Germinal center (tissue), 1 donor: ENCODE results near the gene PRR29.
A peak's percentile ranks its signal among the peaks of the same experiment; 100 is the strongest.

Experiments
- DNase-seq: peaks from one replicate; pipeline ENCODE4 v3.0.0; 2012; ENCODE audit warnings: mixed read lengths, low spot score

PRR29 gene

GRCh38 chr17:63998050-63998720 lies at the start of gene PRR29:
Gene PRR29, plus strand, starts transcription at chr17:63998351. Its CDS starts 14 bp downstream, at chr17:63998365.
- DNase-seq: peak; percentile 80

DNA sequence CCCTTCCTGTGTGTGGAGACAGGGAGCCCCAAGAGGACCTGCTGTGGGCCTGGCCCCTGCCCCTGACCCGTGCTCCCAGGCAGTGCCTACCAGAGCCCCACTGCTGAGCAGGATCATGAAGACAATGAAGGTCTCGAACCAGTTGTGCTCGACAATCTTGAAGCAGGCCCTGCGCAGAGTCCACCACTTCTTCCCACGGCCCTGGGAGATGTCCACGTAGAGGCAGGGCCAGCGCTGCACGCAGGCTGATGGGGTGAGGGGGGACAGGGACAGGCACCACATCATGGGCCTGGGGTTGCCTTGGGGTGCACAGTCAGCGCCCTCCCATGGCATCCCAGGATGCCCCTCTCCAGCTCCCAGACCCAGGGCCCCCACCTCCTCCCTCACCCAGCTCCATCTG lies 49.6 kb upstream of the PRR29 start:
- DNase-seq: no peak

DNA sequence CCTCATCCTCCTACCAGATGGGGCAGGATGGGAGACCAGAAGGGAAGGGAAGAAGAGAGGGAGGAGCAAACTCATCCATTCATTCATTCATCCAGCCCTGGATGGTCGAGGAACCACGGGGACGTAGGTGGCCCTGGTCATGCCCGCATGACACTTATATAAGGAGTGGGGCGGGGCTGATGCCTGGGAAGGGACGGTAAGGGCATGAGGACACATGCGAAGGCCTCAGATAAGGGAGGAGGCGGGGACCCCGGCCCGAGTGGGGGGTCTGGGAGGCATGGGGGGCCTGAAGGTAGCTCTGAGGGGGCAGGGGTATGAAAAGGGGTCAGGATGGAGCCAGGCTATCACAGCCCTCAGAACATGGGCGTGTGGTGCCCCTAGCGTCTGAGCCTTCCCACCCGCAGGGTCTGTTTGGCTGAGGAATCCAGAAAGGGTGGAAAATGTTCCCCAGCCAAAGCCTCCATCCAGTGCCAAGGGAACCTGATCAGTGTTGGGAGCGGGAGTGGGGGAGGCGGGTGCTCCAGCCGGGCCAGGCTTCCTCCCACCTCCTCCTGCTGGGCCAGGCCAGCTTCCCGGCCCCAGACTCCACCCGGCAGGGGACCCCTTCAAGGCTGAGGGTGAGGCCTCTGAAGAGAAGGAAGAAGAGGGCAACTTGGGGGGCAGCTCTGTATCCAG lies 48.4 kb upstream of the PRR29 start:
- DNase-seq: no peak

- DNase-seq: peak; percentile 79
Observed at GRCh38 chr17:63950940-63951907, 46.9 kb upstream of the PRR29 start.

GRCh38 chr17:63954402-63955063 lies 43.6 kb upstream of the PRR29 start:
- DNase-seq: peak; percentile 74

DNA sequence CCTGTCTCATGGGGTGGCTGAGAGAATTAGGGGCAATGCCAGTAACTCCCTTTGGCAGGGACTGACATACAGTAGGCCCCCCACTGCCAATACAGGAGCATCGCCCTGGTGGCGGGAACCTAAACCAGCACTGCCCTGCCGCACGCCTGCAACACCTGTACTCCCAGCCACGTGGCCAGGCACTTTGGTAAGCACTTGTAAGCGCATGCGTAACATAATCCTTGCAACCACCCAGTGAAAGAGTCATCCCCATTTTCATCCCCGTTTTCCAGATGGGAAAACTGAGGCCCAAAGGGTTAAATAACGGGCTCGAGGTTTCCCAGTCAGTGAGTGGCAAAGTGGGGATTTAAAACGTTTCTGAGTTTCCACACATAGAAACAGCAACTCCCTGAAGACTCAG lies 42.9 kb upstream of the PRR29 start:
- DNase-seq: no peak

DNA sequence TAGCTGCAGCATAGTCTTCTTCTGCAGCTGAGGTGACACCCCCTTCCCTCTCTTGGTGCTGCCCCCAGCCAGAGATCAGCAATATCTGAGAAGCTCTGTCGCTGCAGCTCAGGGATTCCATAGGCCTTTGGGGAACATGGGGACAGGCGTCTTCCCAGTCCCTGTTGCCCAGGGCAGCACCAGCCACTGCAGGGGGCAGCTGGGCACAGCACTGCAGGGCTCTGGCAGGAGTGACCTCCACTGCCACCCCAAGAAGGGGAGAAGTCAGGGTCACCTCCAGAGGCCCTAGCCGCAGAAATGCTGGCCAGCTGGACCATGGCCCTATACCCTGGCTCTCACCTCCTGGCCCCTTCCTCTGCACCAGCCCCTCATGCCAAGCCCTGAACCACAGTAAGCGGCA lies 42.4 kb upstream of the PRR29 start:
- no peak for DNase-seq

- DNase-seq: no peak
Observed at GRCh38 chr17:63956296-63956920, 41.7 kb upstream of the PRR29 start.

DNA sequence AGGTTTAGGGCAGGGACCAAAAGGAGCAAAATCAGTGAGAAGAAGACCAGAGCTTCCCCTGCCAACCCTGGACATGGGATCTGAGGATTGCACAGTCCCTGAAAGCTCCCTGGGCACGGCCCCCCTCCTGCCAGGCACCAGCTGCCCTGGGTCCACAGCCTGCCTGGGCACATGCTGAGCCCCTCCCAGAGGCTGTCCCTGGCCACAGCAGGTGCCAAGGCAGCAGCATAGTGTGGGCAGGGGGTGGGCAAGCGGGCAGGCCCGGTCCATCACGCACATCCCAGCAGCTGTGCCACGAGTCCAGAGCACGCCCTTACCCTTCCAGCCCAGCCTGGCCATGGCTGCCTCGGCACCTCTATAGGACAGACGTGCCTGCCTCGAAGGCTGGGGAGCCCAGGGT lies 38.1 kb upstream of the PRR29 start:
- DNase-seq: no peak

- DNase-seq: no peak
Observed at GRCh38 chr17:63960430-63960829, 37.7 kb upstream of the PRR29 start.

DNA sequence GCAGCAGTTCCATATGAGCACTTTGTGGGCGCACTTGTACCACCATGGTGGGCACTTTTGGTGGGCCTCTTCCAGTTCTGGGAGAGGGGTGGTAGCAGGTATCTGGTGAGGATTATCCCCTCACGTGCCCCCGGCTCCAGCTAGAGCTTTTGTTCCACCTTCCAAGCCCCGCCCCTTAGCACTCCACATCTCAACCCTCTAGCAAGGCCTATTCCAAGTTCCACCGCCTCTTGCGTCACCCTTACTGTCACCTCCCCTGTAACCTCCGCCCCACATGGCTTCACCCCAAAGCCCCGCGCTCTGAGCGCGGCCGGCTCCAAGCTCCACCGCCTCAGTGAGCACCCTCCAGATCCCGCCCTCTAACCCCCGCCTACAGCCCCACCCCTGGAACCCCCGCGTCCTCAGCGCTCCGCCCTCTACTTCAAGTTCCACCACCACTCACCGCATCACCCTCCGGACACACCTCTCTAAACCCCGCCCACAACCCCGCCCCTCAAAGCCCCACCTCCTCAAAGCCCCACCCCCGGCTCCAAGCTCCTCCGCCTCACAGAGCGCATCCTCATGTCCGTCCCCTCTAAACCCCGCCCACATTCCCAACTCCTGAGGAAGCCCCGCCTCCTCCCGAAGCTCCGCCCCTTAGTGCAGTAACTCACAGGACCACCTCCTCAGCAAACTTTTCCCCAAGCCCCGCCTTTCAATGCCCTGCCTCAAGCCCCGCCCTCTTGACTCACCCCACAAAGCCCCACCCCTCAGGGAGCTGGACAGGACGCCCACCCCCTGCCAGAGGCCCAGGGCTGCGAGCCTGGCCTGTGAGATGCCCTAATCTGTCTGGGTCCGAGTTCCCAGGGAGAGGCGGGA lies 36.6 kb upstream of the PRR29 start:
- DNase-seq: peak; percentile 82

- no peak for DNase-seq
Observed at GRCh38 chr17:63962298-63962744, 35.8 kb upstream of the PRR29 start.

DNA sequence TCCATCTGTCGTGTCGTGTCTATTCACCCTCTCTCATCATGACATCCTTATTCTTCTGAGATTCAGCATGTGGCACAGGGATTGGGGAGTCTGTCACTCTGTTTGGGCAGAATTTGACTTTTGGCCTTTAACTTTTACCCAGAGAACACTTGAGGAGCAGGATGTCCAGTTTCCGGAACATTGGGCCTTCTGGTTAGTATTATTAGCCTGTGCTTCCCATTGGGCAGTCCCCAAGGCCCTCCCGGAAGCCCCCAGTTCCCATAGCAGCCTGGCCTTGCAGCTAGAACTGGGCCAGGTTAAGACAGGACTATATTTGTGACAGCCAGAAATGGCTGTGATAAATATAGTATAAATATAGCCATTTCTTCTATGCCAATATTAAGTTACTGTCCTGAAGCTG lies 35.0 kb upstream of the PRR29 start:
- DNase-seq: no peak

DNA sequence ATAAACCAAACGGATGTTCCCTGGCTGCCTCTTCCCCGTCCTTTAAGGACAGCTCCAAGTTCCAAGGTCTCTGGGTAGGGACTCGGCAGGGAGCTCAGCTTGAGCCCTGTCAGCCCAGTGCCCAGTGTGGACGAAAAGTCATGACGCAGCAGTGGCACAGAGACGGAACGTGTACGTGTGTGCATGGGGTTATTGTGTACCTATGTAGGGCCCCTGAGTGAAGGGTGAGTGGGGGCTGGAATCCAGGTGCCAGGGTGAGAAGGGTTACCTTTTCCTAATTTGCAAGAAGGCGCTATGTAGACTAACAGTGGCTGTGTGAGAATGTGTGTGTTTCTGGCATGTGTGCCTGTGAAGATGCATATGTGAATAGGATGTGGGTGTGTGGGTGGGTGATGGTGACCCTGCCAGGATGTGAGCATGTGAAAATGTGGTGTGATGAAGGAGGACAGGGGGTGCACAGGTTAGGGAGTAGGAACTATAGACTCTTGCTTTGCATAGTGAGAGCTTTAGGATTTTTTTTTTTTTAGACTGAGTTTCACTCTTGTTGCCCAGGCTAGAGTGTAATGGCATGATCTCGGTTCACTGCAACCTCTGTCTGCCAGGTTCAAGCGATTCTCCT lies 31.4 kb upstream of the PRR29 start:
- no peak for DNase-seq

DNA sequence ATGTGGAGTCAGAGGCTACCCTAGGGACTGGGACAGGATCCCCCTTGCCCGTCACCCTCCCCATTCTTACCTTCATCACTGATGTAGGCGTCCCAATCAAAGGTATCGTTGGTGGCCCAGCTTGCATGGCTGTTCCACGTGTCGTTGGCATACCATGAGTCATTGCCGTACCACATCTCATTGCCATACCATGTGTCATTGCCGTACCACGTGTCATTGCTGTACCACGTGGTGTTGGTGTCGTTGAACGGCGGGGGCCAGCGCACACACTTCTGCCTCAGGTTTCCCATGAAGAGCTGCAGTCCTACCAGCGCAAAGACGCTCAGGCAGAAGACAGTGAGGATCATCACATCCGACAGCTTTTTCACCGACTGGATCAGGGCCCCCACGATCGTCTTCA lies 30.2 kb upstream of the PRR29 start:
- no peak for DNase-seq

DNA sequence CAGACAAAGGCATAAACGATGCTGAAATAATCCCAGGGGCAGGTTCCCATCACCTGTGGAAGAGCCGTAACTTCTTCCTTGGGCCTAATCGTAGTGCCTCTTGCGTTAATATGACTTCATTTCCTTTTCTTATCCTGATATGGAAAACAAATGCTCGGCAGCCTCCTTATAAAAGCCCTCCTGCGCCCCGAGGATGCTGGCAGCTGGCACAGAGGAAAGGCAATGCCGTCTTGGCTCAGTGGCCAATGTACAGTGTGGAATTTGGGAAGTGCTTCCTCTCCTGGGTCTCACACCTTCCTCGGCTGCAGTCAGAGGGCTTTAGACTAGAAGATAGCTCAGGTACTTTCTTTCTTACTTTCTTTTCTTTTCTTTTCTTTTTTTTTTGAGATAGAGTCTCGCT lies 28.9 kb upstream of the PRR29 start:
- DNase-seq: no peak

DNA sequence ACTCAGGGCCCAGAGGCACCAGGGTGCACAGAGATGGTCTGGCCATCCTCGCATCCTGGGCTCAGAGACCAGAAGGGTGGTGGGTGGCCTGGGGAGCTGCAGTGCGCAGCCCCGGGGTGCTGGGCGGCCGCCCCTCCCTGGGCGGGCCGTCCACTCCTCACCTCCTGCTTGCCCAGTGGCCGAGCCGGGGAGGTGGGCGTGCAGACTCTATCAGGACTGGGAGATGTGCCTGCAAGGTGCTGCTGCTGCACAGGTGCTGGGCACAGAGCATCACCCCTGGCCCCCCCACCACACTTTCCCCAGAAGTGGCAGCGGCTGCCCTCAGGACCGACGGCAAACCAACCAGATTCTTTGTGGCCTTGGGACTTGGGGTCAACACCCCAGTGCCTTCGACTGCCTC lies 25.4 kb upstream of the PRR29 start, which contains the start of gene SCN4A:
Gene SCN4A (minus strand): TSS at position 123 of the 400 bp plus-strand sequence. CDS start 77 bp downstream, at position 46.
- DNase-seq: no peak

- DNase-seq: no peak
Observed at GRCh38 chr17:63973247-63973646, 24.9 kb upstream of the PRR29 start.

DNA sequence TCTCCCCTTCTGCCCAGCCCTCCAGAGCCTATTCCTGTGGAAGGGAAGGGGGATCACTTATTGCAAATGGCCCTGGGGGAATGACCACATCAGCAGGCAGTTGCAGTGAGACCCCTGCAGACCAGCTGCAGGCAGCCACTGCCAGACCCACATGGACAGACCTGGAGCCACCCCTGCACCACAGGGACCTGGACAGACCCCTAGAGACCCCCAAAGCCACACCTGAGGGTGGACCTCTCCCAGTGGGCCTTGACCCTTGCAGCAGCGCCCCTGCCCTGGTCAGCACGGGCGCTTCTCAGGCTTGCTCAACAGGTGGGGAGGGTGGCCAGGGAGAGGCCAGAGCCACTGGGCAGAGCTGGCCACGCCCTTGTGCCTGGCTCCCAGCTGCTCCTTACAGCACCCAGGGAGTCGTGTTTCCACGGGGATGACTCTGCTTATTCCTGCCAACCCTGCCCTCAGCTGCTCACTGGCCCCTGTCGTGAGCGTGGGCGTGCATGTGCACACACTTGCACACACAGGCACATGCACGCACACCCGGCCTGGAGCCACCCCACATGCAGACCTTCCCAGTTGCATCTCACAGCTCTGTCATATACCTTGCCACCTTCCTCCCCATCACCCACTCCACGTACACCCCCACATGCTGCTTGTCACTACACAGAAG lies 24.1 kb upstream of the PRR29 start:
- DNase-seq: no peak
